NCI-H82 treated with DMSO at 0.1 percent for 48 hours (cell line): ENCODE data around the gene MRPL23.

Source experiments
- DNase-seq: peaks from one replicate; lab custom pipeline; 2025; ENCODE audit not compliant: unreplicated experiment; lab: John Stamatoyannopoulos, UW

MRPL23 gene

GRCh38 chr11:1952806-1953482 is 5.8 kb downstream of the MRPL23 start:
- DNase-seq, result no peak

- DNase-seq, result no peak
Measured at GRCh38 chr11:1953489-1954266, 6.5 kb downstream of the MRPL23 start.

GRCh38 chr11:1958367-1958766 is 11.2 kb downstream of the MRPL23 start:
- DNase-seq, result no peak

DNA sequence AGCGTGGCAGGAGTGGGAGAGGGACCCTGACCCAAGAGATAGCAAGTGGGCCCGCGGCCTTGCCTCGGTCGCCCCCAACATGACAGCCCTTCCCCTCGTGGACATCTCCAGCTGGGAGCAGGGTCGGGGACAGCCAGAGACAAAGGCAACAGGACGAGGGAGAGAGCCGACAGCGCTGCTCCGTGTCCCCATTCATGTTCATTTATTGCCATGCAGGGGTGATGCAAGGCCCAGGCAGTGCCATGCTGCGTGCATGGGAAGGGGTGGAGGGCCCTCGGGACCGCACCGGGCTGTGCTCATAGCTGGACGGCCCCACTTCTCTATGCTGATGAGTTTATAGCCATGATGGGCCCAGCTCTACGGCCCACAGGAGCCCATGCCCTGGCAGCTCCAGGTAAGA is 12.7 kb downstream of the MRPL23 start:
- DNase-seq, result no peak

DNA sequence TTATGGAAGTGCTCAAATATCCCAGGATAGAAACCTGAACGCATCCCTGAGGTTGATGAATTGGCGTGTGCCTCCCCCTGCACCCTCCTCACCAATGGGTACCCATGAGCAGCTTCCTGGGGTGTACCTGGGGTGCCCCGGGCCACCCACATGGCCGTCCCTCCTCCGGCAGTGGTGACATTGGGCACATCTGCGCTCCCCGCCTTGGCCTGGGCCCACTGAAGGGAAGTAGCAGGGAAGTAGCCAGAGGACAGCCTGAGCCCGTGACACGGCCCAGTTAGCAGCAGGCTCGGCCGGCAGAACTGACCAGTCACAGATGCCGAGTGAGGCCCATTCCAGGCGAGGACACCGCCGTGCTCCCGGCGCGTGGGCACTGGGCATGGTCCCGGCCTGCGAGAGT is 16.7 kb downstream of the MRPL23 start:
- no peak for DNase-seq

DNA sequence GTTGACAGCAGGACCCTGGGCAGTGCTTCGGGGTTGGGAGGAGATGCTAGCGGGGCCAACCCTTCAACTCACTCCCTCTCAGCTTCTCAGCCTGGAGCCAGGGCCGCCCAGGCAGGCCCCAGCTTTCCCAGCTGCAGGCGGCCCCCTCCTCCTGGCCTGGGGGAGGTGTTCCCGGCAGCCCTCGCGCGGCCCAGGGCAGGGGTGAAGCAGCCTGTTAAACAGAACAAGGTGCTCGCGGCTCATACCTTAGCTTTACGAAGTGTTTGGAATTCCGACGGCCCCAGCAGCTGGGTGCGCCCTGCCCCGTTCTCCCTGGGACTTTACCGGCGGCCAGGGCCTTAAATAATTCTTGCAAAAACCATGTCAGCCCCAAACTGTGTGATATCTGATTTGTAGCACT is 17.2 kb downstream of the MRPL23 start:
- DNase-seq, result no peak

DNA sequence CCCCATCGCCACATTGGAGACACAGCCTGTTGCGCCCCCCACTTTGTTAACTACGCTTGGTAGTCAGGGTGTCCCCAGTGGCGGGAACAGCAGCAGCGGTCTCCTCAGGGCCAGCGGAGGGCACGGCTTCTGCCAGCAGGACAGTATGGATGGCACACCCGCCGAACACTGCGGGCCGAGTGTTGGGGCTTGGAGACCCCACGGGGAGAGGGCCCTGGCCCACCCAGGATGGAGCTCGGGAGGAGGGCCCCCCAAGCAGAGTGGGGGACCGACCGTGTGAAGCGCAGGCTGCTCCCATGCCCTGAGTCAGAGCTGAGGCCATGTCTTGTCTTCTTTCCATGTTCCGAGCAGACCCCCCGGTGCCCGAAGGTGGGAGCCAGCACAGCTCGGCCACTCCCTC is 17.8 kb downstream of the MRPL23 start:
- no peak for DNase-seq

DNA sequence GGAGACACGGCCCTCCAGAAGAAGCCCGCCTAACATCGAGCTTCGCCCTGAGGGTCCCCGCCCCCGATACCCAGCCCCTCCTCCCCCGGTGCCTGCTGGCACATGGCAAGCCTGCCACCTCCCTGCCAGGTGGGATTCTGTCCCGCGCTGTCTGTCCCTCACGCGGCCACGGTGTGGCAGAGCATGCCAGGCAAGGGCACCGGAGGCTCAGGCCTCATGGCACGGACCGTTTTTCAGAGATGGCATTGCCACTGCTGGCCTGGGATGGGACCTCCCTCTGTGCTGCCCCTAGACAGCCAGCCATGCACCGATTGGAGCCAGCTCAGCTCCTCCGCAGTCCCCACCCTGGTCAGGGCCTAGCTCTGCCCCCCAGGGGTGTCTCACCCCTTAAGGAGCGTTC is 19.4 kb downstream of the MRPL23 start:
- DNase-seq, result no peak

GRCh38 chr11:1967641-1968225 is 20.6 kb downstream of the MRPL23 start:
- DNase-seq, result no peak

- no peak for DNase-seq
Measured at GRCh38 chr11:1968454-1969002, 21.4 kb downstream of the MRPL23 start.

- no peak for DNase-seq
Measured at GRCh38 chr11:1969035-1969434, 21.9 kb downstream of the MRPL23 start.

GRCh38 chr11:1969776-1970175 is 22.6 kb downstream of the MRPL23 start:
- DNase-seq, result no peak

DNA sequence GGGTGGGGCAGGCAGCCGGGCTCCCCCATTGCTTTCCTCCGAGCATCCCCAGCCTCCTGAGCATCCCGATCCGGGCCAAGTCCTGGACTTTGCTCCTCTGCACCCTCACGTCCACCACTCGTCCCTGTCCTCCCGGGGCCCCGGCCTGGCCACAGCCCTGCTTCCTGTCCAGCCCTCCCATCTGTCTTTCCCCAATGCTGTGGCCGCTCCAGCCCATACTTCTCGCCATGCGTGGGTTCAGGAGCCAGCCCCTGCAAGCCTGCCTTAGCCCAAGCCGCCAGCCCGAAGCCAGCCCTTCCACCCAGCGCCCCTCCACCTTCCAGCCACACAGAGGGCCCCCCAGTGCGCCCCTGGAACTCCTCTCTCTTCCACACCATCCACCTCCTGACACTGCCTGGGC is 23.8 kb downstream of the MRPL23 start:
- DNase-seq, result no peak

DNA sequence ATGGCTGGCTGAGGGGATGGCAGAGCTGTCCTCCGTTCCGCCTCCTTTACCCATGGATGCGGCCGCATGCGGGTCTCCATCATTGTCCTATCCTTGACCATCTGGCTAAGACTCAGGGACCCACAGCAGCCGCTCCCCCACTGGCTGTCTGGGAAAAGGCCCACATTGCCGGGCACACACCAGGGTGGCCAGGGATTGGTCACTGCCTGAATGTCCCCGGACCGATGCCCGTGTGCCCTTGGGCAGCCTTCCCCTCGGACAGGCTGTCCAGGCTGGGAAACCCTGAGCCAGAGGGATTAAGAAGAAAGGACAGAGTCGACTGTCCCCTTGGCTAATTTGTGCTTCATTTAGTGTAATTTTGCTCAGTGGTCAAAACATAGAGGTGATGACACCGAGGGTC is 28.1 kb downstream of the MRPL23 start:
- no peak for DNase-seq

- DNase-seq, result no peak
Measured at GRCh38 chr11:1978720-1979473, 31.8 kb downstream of the MRPL23 start.

GRCh38 chr11:1979607-1980006 is 32.5 kb downstream of the MRPL23 start:
- DNase-seq, result no peak

GRCh38 chr11:1982873-1983600 is 35.9 kb downstream of the MRPL23 start:
- DNase-seq, result no peak

DNA sequence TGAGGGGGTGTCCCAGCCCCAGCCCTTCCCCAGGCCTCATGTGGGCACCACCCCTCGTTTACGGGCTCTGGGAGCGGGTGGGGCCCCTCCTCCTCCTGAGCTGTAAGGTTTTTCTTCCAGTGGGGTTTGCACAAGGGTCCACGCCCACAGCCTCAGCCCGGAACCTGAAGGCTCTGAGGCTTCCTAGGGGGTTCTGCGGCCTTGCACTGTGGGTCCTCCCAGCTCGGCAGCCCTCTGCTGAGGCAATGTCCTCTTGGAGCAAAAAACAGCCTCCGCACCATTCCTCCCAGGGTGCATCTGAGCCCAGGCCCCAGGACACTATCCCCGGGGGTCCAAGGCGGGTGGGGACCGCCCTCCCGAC is 36.4 kb downstream of the MRPL23 start:
- no peak for DNase-seq

DNA sequence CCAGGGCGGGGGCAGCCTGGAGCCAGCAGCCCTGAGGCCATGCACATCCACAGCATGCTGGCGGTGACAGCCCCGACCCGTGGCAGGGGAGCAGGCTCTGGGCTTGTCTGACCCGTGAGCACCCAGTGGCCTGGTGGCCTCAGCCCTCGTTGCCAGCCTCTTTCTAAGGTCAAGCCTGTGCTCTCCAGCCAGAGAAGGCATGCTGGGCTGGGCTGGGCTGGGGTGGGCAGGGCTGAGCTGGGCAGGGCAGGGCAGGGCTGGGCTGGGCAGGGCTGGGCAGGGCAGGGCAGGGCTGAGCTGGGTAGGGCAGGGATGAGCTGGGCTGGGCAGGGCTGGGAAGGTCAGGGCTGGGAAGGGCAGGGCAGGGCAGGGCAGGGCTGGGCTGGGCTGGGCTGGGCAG is 39.9 kb downstream of the MRPL23 start:
- no peak for DNase-seq

DNA sequence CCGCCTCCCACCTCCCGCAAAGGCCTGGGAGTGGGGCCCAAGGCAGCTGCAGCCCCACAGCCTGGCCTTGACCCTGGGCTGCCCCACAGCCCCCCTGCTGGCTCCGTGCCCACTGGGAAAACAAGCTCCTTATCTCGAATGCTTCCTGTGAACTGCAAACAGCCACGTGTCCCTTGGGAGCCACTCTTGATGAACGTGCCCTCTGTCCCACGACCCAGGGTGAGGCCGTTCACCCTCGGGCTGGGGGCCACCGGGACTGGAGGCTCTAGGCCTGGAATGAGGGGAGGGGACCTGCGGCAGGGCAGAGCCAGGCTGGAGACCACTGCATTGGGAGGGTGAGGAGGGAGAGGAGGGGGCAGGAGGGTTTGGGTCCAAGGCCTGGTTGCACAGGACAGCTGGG is 41.0 kb downstream of the MRPL23 start:
- DNase-seq, result no peak
